GM19324 (cell line): ENCODE results near the gene IQSEC1.

Experiments used
- ATAC-seq: cut with Tn5 transposase; IDR thresholded peaks from one replicate; pipeline ENCODE4 v1.9.1; 2021; ENCODE audit warnings: mild to moderate bottlenecking, moderate library complexity; ENCODE audit not compliant: unreplicated experiment, low FRiP score

The IQSEC1 gene

GRCh38 chr3:13108861-13109260, 35.6 kb upstream of the IQSEC1 start:
- no peak for ATAC-seq

GRCh38 chr3:13107661-13108060, 34.4 kb upstream of the IQSEC1 start:
- no peak for ATAC-seq

GRCh38 chr3:13106308-13107001, 33.2 kb upstream of the IQSEC1 start:
- ATAC-seq, result no peak

GRCh38 chr3:13105896-13106250, 32.6 kb upstream of the IQSEC1 start:
- ATAC-seq, result no peak

GRCh38 chr3:13105181-13105895, 32.1 kb upstream of the IQSEC1 start:
- ATAC-seq, result no peak

GRCh38 chr3:13104511-13104910, 31.3 kb upstream of the IQSEC1 start:
- ATAC-seq, result no peak

GRCh38 chr3:13103416-13104058, 30.3 kb upstream of the IQSEC1 start:
- ATAC-seq, result no peak

- no peak for ATAC-seq
Measured at GRCh38 chr3:13102386-13103345, 29.4 kb upstream of the IQSEC1 start.

GRCh38 chr3:13099707-13100106, 26.5 kb upstream of the IQSEC1 start:
- ATAC-seq, result no peak

GRCh38 chr3:13098192-13098988, 25.2 kb upstream of the IQSEC1 start:
- no peak for ATAC-seq

- ATAC-seq, result no peak
Measured at GRCh38 chr3:13096356-13096755, 23.1 kb upstream of the IQSEC1 start.

- ATAC-seq, result no peak
Measured at GRCh38 chr3:13095408-13095937, 22.2 kb upstream of the IQSEC1 start.

GRCh38 chr3:13093687-13094086, 20.5 kb upstream of the IQSEC1 start:
- ATAC-seq, result no peak

GRCh38 chr3:13092621-13093617, 19.7 kb upstream of the IQSEC1 start:
- no peak for ATAC-seq

GRCh38 chr3:13091898-13092611, 18.8 kb upstream of the IQSEC1 start:
- ATAC-seq, result no peak

- no peak for ATAC-seq
Measured at GRCh38 chr3:13088028-13089006, 15.1 kb upstream of the IQSEC1 start.
